Skeletal muscle tissue (tissue), 4 donors: ENCODE measurements around the gene PCDHB12. TPM values are rescaled to one million over a fixed set of nuclear protein-coding genes. Genes with fewer than 3 reads are reported as not detected.
"Not testable (repeated sequence)": the region's sequence is repeated elsewhere in the genome, so short reads cannot be mapped to it uniquely, and the experiment has no call there.

Experiments
- H3K27ac ChIP-seq: one replicate; pipeline ENCODE4 v1.7.0; 2013; ENCODE audit warnings: mild to moderate bottlenecking, low read depth, low read length, inconsistent platforms
- H3K27me3 ChIP-seq, 3 donors: one replicate each; pipeline ENCODE4 v1.7.0; 2013; ENCODE audit warnings: low read length in 3 of 3; ENCODE audit not compliant: control insufficient read depth in 3 of 3, insufficient read depth in 3 of 3
- H3K36me3 ChIP-seq, 3 donors: one replicate each; pipeline ENCODE4 v1.7.0; 2013; ENCODE audit warnings: low read length in 3 of 3; ENCODE audit not compliant: control insufficient read depth in 3 of 3, insufficient read depth in 3 of 3
- H3K4me1 ChIP-seq, 3 donors: one replicate each; pipeline ENCODE4 v1.7.0; 2013; ENCODE audit warnings: low read length in 3 of 3, mild to moderate bottlenecking in 3 of 3; ENCODE audit not compliant: control insufficient read depth in 3 of 3, insufficient read depth in 3 of 3
- H3K4me3 ChIP-seq, 3 donors: one replicate each; pipeline ENCODE4 v1.7.0; 2013; ENCODE audit warnings: low read length in 3 of 3
- H3K9ac ChIP-seq, 3 donors: one replicate each; pipeline ENCODE4 v1.7.0; 2013; ENCODE audit warnings: low read length in 3 of 3, mild to moderate bottlenecking in 3 of 3, moderate library complexity in 2 of 3, low read depth in 1 of 3
- H3K9me3 ChIP-seq, 3 donors: one replicate each; pipeline ENCODE4 v1.7.0; 2013; ENCODE audit warnings: low read length in 3 of 3; ENCODE audit not compliant: control insufficient read depth in 3 of 3
- total RNA-seq: library from RNA; depleted of rRNA; stranded (reverse); fragments of >200 nt; gene quantifications from one replicate; pipeline ENCODE4 v1.2.3, GENCODE V29; 2014
- donor health status: Osteomylitis.

The PCDHB12 gene
- total RNA-seq, 1 donor from 2014 or later = 1.6 TPM

GRCh38 chr5:141184117-141184855 is 24.2 kb upstream of the PCDHB12 start:
- H3K27ac ChIP-seq, H3K36me3 ChIP-seq, H3K4me1 ChIP-seq, H3K27me3 ChIP-seq, H3K9ac ChIP-seq, H3K4me3 ChIP-seq: not testable (repeated sequence)
- H3K9me3 ChIP-seq = peaks cover 3 to 11% (median 7%) of the 10 kb centered on the region in 3 donors

- Histone ChIP-seq H3K36me3 (no peaks in the 10 kb centered on the region), H3K4me1 (no peaks in the 10 kb centered on the region), H3K4me3 (peak within 1 kb of the TSS in 1 of 3 donors; percentile 23), H3K9ac (no peak within 1 kb of the TSS), H3K27ac (no peak within 1 kb of the TSS), H3K9me3 (peaks cover 3 to 11% (median 6%) of the 10 kb centered on the region in 3 donors), H3K27me3 (no peaks in the 10 kb centered on the region)
These were observed 21.5 kb upstream of the PCDHB12 start, which contains the start of gene PCDHB9 for GRCh38 chr5:141186897-141187512. Gene PCDHB9 (plus strand): TSS chr5:141187161. CDS start chr5:141187319, 158 bp downstream.

GRCh38 chr5:141188682-141189081 is 19.8 kb upstream of the PCDHB12 start:
- H3K27ac ChIP-seq, H3K36me3 ChIP-seq, H3K9me3 ChIP-seq, H3K4me1 ChIP-seq, H3K27me3 ChIP-seq, H3K9ac ChIP-seq, H3K4me3 ChIP-seq: not testable (repeated sequence)

- not testable (repeated sequence) for H3K27ac ChIP-seq, H3K4me1 ChIP-seq, H3K9ac ChIP-seq, H3K9me3 ChIP-seq, H3K36me3 ChIP-seq, H3K27me3 ChIP-seq, H3K4me3 ChIP-seq
These were observed 19.4 kb upstream of the PCDHB12 start for GRCh38 chr5:141189131-141189530.

- H3K27ac ChIP-seq = no peak within 1 kb of the TSS
- H3K9me3 ChIP-seq = peaks cover 0 to 10% (median 3%) of the 10 kb centered on the region in 3 donors
- H3K4me3 ChIP-seq = peak within 1 kb of the TSS in 1 of 3 donors; percentile 35
- no peaks in the 10 kb centered on the region for H3K36me3 ChIP-seq
- no peaks in the 10 kb centered on the region for H3K4me1 ChIP-seq
- no peak within 1 kb of the TSS for H3K9ac ChIP-seq
- peaks cover 0 to 2% (median 0%) of the 10 kb centered on the region in 3 donors for H3K27me3 ChIP-seq
These were observed 16.3 kb upstream of the PCDHB12 start, which contains the start of gene PCDHB10 for GRCh38 chr5:141192110-141192725. Gene PCDHB10 (plus strand): TSS chr5:141192353. CDS start chr5:141192553, 200 bp downstream.

- H3K27ac ChIP-seq, H3K36me3 ChIP-seq, H3K27me3 ChIP-seq, H3K4me3 ChIP-seq, H3K4me1 ChIP-seq, H3K9ac ChIP-seq: not testable (repeated sequence)
- peaks cover 3 to 16% (median 15%) of the 10 kb centered on the region in 3 donors for H3K9me3 ChIP-seq
These were observed 14.2 kb upstream of the PCDHB12 start for GRCh38 chr5:141194332-141194731.

GRCh38 chr5:141196363-141196762 is 12.2 kb upstream of the PCDHB12 start:
- H3K4me3 ChIP-seq = no peak overlapping the region
- H3K27ac ChIP-seq = no peak overlapping the region
- peaks cover 0 to 4% (median 2%) of the 10 kb centered on the region in 3 donors for H3K27me3 ChIP-seq
- H3K36me3 ChIP-seq = no peaks in the 10 kb centered on the region
- no peaks in the 10 kb centered on the region for H3K4me1 ChIP-seq
- peaks cover 7 to 22% (median 15%) of the 10 kb centered on the region in 3 donors for H3K9me3 ChIP-seq
- no peak overlapping the region for H3K9ac ChIP-seq

GRCh38 chr5:141199359-141200235 is 8.9 kb upstream of the PCDHB12 start, which contains the start of gene PCDHB11:
Gene PCDHB11 (plus strand): TSS chr5:141199627. CDS start chr5:141199775, 148 bp downstream.
- Histone ChIP-seq H3K9me3 (peaks cover 7 to 15% (median 13%) of the 10 kb centered on the region in 3 donors), H3K4me3 (peak within 1 kb of the TSS; percentile 39 to 70 (median 55)), H3K4me1 (no peaks in the 10 kb centered on the region), H3K9ac (peak within 1 kb of the TSS in 1 of 3 donors; percentile 51), H3K27me3 (peaks cover 0 to 4% (median 0%) of the 10 kb centered on the region in 3 donors), H3K36me3 (no peaks in the 10 kb centered on the region), H3K27ac (no peak within 1 kb of the TSS)

GRCh38 chr5:141201126-141201525 is 7.4 kb upstream of the PCDHB12 start:
- not testable (repeated sequence) for H3K27ac ChIP-seq, H3K36me3 ChIP-seq, H3K4me1 ChIP-seq, H3K27me3 ChIP-seq, H3K9ac ChIP-seq, H3K4me3 ChIP-seq
- H3K9me3 ChIP-seq = peaks cover 7 to 15% (median 13%) of the 10 kb centered on the region in 3 donors
